ENCODE measurements around the gene CDC42BPG.

The CDC42BPG gene

DNA sequence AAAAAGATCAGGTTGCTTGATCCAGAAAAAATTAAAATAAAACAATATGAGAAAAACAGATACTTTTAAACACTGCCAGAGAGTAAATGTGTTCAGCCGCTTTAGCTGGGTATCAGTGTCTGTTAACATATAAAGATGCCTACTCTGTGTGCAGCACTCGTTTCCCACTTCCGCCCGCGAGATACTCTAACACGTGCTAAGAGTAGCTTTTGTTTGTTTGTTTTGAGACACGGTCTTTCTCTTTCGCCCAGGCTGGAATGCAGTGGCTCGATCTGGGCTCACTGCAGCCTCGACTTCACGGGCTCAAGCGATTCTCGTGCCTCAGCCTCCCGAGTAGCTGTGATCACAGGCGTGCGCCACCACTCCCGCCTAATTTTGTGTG lies 33.6 kb downstream of the CDC42BPG start:
- no peak overlapping the region for H3K27ac ChIP-seq (ENCODE audit: low read depth, low read length)
- H3K4ac ChIP-seq (ENCODE audit: low read depth, low read length): no peak overlapping the region
- peak overlapping the region; percentile 34 for H3K4me2 ChIP-seq (ENCODE audit: low read length)
- H4K5ac ChIP-seq (ENCODE audit: low read length): no peak overlapping the region
- no peak overlapping the region for H2BK120ac ChIP-seq (ENCODE audit: low read depth, low read length)
- H3K27me3 ChIP-seq (ENCODE audit: insufficient read depth, low read length, poor library complexity): no peaks in the 10 kb centered on the region
- no CpG with 5 or more reads among the region's 17 CpGs for WGBS (ENCODE audit: extremely low coverage, insufficient coverage, low lambda C conversion rate)
- peaks cover 1% of the 10 kb centered on the region for H3K36me3 ChIP-seq (ENCODE audit: control insufficient read depth, insufficient read depth, low read length)
- peak overlapping the region; percentile 70 for H3K56ac ChIP-seq (ENCODE audit: low read length)
- peaks cover 3% of the 10 kb centered on the region for H3K79me2 ChIP-seq (ENCODE audit: control insufficient read depth, insufficient read depth, low read length)
- peaks cover 3% of the 10 kb centered on the region for H3K4me1 ChIP-seq (ENCODE audit: control insufficient read depth, low read depth, low read length)
- no peak overlapping the region for H2BK15ac ChIP-seq (replicated peaks; ENCODE audit: low read depth)
- no peak overlapping the region for H3K4me3 ChIP-seq (ENCODE audit: low read length)
- no peak for DNase-seq
- H4K8ac ChIP-seq (ENCODE audit: low read depth, low read length): no peak overlapping the region
- no peak overlapping the region for H3K18ac ChIP-seq (ENCODE audit: low read length)
- peak overlapping the region; percentile 51 for H3K9ac ChIP-seq (ENCODE audit: low read length)
- H3K23ac ChIP-seq (ENCODE audit: low read length): no peak overlapping the region
- peaks cover 5% of the 10 kb centered on the region for H3K79me1 ChIP-seq (ENCODE audit: low read length)
- H2BK5ac ChIP-seq (ENCODE audit: low read length): no peak overlapping the region
- no peak overlapping the region for H2AK5ac ChIP-seq (ENCODE audit: low read length)

DNA sequence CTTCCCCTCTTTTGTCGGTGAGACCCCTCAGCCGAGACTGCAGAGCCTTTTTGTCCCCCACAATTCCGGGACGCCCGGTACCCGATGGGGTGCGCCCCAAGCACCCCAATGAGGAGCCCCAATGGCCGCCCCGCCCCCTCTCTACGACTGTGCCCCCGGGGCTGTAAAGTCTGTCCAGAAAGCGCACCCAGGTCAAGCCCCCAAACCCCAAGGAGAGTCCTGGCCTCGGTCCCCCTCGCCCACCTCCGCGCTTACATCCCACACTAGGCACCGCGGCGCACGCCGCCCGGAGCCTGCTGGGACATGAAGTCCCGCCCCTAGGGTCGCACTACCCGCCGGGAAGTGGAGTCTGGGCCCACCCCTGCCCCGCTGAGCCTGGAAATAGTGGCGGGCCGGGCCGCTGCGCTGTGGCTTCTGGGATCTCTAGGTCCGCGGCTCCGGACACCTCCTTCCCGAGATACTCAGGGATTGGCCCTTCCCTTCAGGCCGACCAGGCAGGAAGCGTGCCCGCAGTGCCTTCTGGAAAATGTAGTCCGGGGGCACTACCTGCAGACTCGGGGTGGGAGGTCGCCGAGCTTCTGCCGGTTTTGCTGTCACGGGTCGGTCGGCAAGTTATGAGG lies 34.1 kb downstream of the CDC42BPG start, which contains the start of gene MEN1:
MEN1 (minus strand) TSS at position 281 of the 620 bp plus-strand sequence. CDS start 442 bp downstream, outside the sequence.
- Histone ChIP-seq H3K79me2 (ENCODE audit: control insufficient read depth, insufficient read depth, low read length) (peaks cover 3% of the 10 kb centered on the region), H3K9ac (ENCODE audit: low read length) (peak within 1 kb of the TSS; percentile 76), H3K23ac (ENCODE audit: low read length) (no peak within 1 kb of the TSS), H4K5ac (ENCODE audit: low read length) (no peak within 1 kb of the TSS), H3K4me3 (ENCODE audit: low read length) (peak within 1 kb of the TSS; percentile 80), H3K4me1 (ENCODE audit: control insufficient read depth, low read depth, low read length) (peaks cover 3% of the 10 kb centered on the region), H2BK15ac (replicated peaks; ENCODE audit: low read depth) (no peak within 1 kb of the TSS), H3K4ac (ENCODE audit: low read depth, low read length) (peak within 1 kb of the TSS; percentile 78), H3K27me3 (ENCODE audit: insufficient read depth, low read length, poor library complexity) (no peaks in the 10 kb centered on the region), H3K79me1 (ENCODE audit: low read length) (peaks cover 5% of the 10 kb centered on the region), H3K36me3 (ENCODE audit: control insufficient read depth, insufficient read depth, low read length) (peaks cover 1% of the 10 kb centered on the region), H4K8ac (ENCODE audit: low read depth, low read length) (no peak within 1 kb of the TSS), H2BK120ac (ENCODE audit: low read depth, low read length) (no peak within 1 kb of the TSS), H3K56ac (ENCODE audit: low read length) (peak within 1 kb of the TSS; percentile 86), H3K27ac (ENCODE audit: low read depth, low read length) (no peak within 1 kb of the TSS), H2AK5ac (ENCODE audit: low read length) (no peak within 1 kb of the TSS), H3K4me2 (ENCODE audit: low read length) (peak within 1 kb of the TSS; percentile 95), H2BK5ac (ENCODE audit: low read length) (no peak within 1 kb of the TSS), H3K18ac (ENCODE audit: low read length) (peak within 1 kb of the TSS; percentile 44)
- DNase-seq: peak; percentile 99
- WGBS (ENCODE audit: extremely low coverage, insufficient coverage, low lambda C conversion rate): no CpG with 5 or more reads among the region's 46 CpGs

- Histone ChIP-seq H3K18ac (ENCODE audit: low read length) (peak overlapping the region; percentile 44), H3K56ac (ENCODE audit: low read length) (peak overlapping the region; percentile 86), H3K23ac (ENCODE audit: low read length) (no peak overlapping the region), H3K4me3 (ENCODE audit: low read length) (peak overlapping the region; percentile 80), H3K27me3 (ENCODE audit: insufficient read depth, low read length, poor library complexity) (no peaks in the 10 kb centered on the region), H3K4me1 (ENCODE audit: control insufficient read depth, low read depth, low read length) (peaks cover 3% of the 10 kb centered on the region), H4K8ac (ENCODE audit: low read depth, low read length) (no peak overlapping the region), H3K9ac (ENCODE audit: low read length) (peak overlapping the region; percentile 76), H3K36me3 (ENCODE audit: control insufficient read depth, insufficient read depth, low read length) (peaks cover 3% of the 10 kb centered on the region), H3K79me2 (ENCODE audit: control insufficient read depth, insufficient read depth, low read length) (peaks cover 3% of the 10 kb centered on the region), H3K4me2 (ENCODE audit: low read length) (peak overlapping the region; percentile 95), H2BK15ac (replicated peaks; ENCODE audit: low read depth) (no peak overlapping the region), H4K5ac (ENCODE audit: low read length) (no peak overlapping the region), H2BK120ac (ENCODE audit: low read depth, low read length) (no peak overlapping the region), H2AK5ac (ENCODE audit: low read length) (no peak overlapping the region), H3K4ac (ENCODE audit: low read depth, low read length) (peak overlapping the region; percentile 78), H2BK5ac (ENCODE audit: low read length) (no peak overlapping the region), H3K27ac (ENCODE audit: low read depth, low read length) (no peak overlapping the region), H3K79me1 (ENCODE audit: low read length) (peaks cover 5% of the 10 kb centered on the region)
- peak; percentile 65 for DNase-seq
- no CpG with 5 or more reads among the region's 44 CpGs for WGBS (ENCODE audit: extremely low coverage, insufficient coverage, low lambda C conversion rate)
Measured at GRCh38 chr11:64809781-64810241, 34.6 kb downstream of the CDC42BPG start.

DNA sequence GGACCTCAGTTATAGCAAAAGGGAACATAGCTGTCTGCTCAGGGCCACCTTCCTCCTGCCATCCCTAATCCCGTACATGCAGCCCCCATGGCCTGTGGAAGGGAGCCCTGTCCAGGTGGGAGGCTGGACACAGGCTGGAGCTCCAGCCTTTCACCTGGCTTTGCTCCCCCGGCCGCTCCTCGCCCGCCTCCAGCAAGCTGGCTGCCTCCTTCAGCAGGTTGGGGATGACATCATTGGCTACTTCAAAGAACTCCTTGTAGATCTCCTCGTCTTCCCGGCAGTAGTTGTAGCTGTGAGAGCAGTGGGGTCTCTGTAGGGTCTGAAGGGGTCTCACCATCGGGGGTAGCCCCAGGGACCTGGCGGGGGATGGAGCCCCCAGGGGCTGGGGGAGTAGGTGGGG lies 39.0 kb downstream of the CDC42BPG start:
- WGBS (ENCODE audit: extremely low coverage, insufficient coverage, low lambda C conversion rate): no CpG with 5 or more reads among the region's 9 CpGs
- no peak overlapping the region for H3K4me2 ChIP-seq (ENCODE audit: low read length)
- H3K27ac ChIP-seq (ENCODE audit: low read depth, low read length): no peak overlapping the region
- H2BK120ac ChIP-seq (ENCODE audit: low read depth, low read length): no peak overlapping the region
- no peak overlapping the region for H2BK5ac ChIP-seq (ENCODE audit: low read length)
- H3K79me1 ChIP-seq (ENCODE audit: low read length): peaks cover 5% of the 10 kb centered on the region
- H3K79me2 ChIP-seq (ENCODE audit: control insufficient read depth, insufficient read depth, low read length): peaks cover 3% of the 10 kb centered on the region
- DNase-seq: no peak
- H3K23ac ChIP-seq (ENCODE audit: low read length): no peak overlapping the region
- no peak overlapping the region for H3K56ac ChIP-seq (ENCODE audit: low read length)
- H3K4me3 ChIP-seq (ENCODE audit: low read length): no peak overlapping the region
- H3K27me3 ChIP-seq (ENCODE audit: insufficient read depth, low read length, poor library complexity): no peaks in the 10 kb centered on the region
- no peak overlapping the region for H4K8ac ChIP-seq (ENCODE audit: low read depth, low read length)
- peaks cover 4% of the 10 kb centered on the region for H3K36me3 ChIP-seq (ENCODE audit: control insufficient read depth, insufficient read depth, low read length)
- H4K5ac ChIP-seq (ENCODE audit: low read length): no peak overlapping the region
- no peak overlapping the region for H3K18ac ChIP-seq (ENCODE audit: low read length)
- no peak overlapping the region for H2BK15ac ChIP-seq (replicated peaks; ENCODE audit: low read depth)
- H2AK5ac ChIP-seq (ENCODE audit: low read length): no peak overlapping the region
- no peak overlapping the region for H3K9ac ChIP-seq (ENCODE audit: low read length)
- H3K4me1 ChIP-seq (ENCODE audit: control insufficient read depth, low read depth, low read length): peaks cover 3% of the 10 kb centered on the region
- H3K4ac ChIP-seq (ENCODE audit: low read depth, low read length): no peak overlapping the region

DNA sequence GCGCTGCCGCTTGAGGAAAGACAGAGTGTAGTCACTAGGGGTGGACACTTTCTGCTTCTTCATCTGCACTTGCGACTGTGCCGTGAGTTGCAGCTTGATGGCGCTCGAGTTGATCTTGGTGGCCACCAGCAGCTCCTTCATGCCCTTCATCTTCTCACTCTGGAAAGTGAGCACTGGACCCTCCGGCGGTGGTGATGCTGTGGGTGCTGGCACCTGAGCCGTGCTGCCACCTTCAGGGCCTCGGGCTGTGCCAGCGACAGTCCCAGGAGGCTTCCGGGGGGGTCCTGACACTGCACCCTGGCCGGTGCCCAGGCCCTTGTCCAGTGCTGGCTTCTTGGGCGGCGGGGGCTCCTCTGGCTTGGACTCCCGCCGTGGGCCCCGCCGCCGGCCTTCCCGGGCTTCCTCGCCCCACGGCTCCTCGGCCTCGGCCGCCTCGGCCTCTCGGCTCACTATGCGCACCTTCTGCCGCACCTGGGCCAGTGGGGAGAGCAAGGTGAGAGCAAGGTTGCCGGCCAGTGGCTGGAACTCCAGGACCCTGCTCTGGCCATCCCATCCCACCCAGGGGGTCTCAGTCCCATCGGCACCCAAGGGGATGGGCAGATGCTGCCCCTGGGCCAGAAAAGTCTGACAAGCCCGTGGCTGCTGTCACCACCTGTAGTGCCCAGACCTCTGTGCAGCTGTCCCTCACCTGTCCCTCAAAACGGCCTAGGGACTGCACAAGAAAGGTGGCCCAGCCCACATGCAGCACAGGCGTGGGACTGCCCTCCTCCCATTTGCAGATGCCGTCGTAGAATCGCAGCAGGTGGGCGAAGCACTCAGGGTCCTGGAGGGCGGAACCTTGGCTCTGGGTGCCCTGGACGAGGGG lies 39.9 kb downstream of the CDC42BPG start:
- H2AK5ac ChIP-seq (ENCODE audit: low read length): no peak overlapping the region
- no peak overlapping the region for H3K23ac ChIP-seq (ENCODE audit: low read length)
- H3K27ac ChIP-seq (ENCODE audit: low read depth, low read length): no peak overlapping the region
- H3K4me1 ChIP-seq (ENCODE audit: control insufficient read depth, low read depth, low read length): peaks cover 3% of the 10 kb centered on the region
- no CpG with 5 or more reads among the region's 41 CpGs for WGBS (ENCODE audit: extremely low coverage, insufficient coverage, low lambda C conversion rate)
- no peak overlapping the region for H2BK5ac ChIP-seq (ENCODE audit: low read length)
- no peak overlapping the region for H3K18ac ChIP-seq (ENCODE audit: low read length)
- H3K56ac ChIP-seq (ENCODE audit: low read length): peak overlapping the region; percentile 22
- peak; percentile 44 for DNase-seq
- peaks cover 3% of the 10 kb centered on the region for H3K79me2 ChIP-seq (ENCODE audit: control insufficient read depth, insufficient read depth, low read length)
- H3K27me3 ChIP-seq (ENCODE audit: insufficient read depth, low read length, poor library complexity): no peaks in the 10 kb centered on the region
- H3K4ac ChIP-seq (ENCODE audit: low read depth, low read length): no peak overlapping the region
- no peak overlapping the region for H3K4me3 ChIP-seq (ENCODE audit: low read length)
- no peak overlapping the region for H2BK15ac ChIP-seq (replicated peaks; ENCODE audit: low read depth)
- H4K5ac ChIP-seq (ENCODE audit: low read length): no peak overlapping the region
- H3K9ac ChIP-seq (ENCODE audit: low read length): peak overlapping the region; percentile 46
- H3K36me3 ChIP-seq (ENCODE audit: control insufficient read depth, insufficient read depth, low read length): peaks cover 4% of the 10 kb centered on the region
- H2BK120ac ChIP-seq (ENCODE audit: low read depth, low read length): no peak overlapping the region
- H4K8ac ChIP-seq (ENCODE audit: low read depth, low read length): no peak overlapping the region
- peaks cover 5% of the 10 kb centered on the region for H3K79me1 ChIP-seq (ENCODE audit: low read length)
- no peak overlapping the region for H3K4me2 ChIP-seq (ENCODE audit: low read length)
